GM06990 (cell line): ENCODE data around the gene FMNL2.
A peak's percentile ranks its signal among the peaks of the same experiment; 100 is the strongest.

Source experiments
- DNase-seq: peaks from one replicate; pipeline ENCODE4 v3.0.0-alpha.2; 2011; ENCODE audit not compliant: insufficient read length; ENCODE audit errors: extremely low read depth
- H3K27me3 ChIP-seq: replicated peaks from 2 replicates; pipeline ENCODE4 v1.6.0; 2011; ENCODE audit warnings: low read length; ENCODE audit not compliant: control insufficient read depth, insufficient read depth
- H3K36me3 ChIP-seq: 2 replicates; pipeline ENCODE4 v1.5.1; 2011; ENCODE audit warnings: low read length; ENCODE audit not compliant: control insufficient read depth, insufficient read depth
- H3K4me3 ChIP-seq: replicated peaks from 2 replicates; pipeline ENCODE4 v1.5.1; 2011; ENCODE audit warnings: low read depth, mild to moderate bottlenecking, control low read depth, low read length
- CTCF ChIP-seq: IDR thresholded peaks from 2 replicates; pipeline ENCODE4 v1.5.1; 2011; ENCODE audit warnings: low read length, control low read depth, mild to moderate bottlenecking, inconsistent platforms; ENCODE audit not compliant: insufficient read depth, poor library complexity, severe bottlenecking

FMNL2 gene

GRCh38 chr2:152571048-152571766 lies 236.2 kb downstream of the FMNL2 start:
- no peak for DNase-seq
- H3K4me3 ChIP-seq: no peak overlapping the region
- no peaks in the 10 kb centered on the region for H3K36me3 ChIP-seq
- no peaks in the 10 kb centered on the region for H3K27me3 ChIP-seq
- no peak for TF ChIP-seq CTCF

- DNase-seq: no peak
- Histone ChIP-seq H3K27me3 (no peaks in the 10 kb centered on the region), H3K36me3 (no peaks in the 10 kb centered on the region), H3K4me3 (no peak overlapping the region)
- no peak for TF ChIP-seq CTCF
Observed at GRCh38 chr2:152572031-152572430, 237.1 kb downstream of the FMNL2 start.

GRCh38 chr2:152573168-152573567 lies 238.2 kb downstream of the FMNL2 start:
- H3K27me3 ChIP-seq: no peaks in the 10 kb centered on the region
- DNase-seq: peak; percentile 72
- no peaks in the 10 kb centered on the region for H3K36me3 ChIP-seq
- no peak for TF ChIP-seq CTCF
- no peak overlapping the region for H3K4me3 ChIP-seq

GRCh38 chr2:152577579-152577978 lies 242.6 kb downstream of the FMNL2 start:
- H3K27me3 ChIP-seq: no peaks in the 10 kb centered on the region
- no peak for DNase-seq
- no peak overlapping the region for H3K4me3 ChIP-seq
- no peak for TF ChIP-seq CTCF
- H3K36me3 ChIP-seq: no peaks in the 10 kb centered on the region

GRCh38 chr2:152578573-152578972 lies 243.6 kb downstream of the FMNL2 start:
- no peaks in the 10 kb centered on the region for H3K27me3 ChIP-seq
- TF ChIP-seq CTCF: no peak

GRCh38 chr2:152580714-152581113 lies 245.7 kb downstream of the FMNL2 start:
- H3K4me3 ChIP-seq: no peak overlapping the region
- no peak for TF ChIP-seq CTCF
- DNase-seq: no peak
- H3K27me3 ChIP-seq: no peaks in the 10 kb centered on the region
- no peaks in the 10 kb centered on the region for H3K36me3 ChIP-seq

More at GRCh38 chr2:152578573-152578972, 243.6 kb downstream of the FMNL2 start:
- Histone ChIP-seq H3K36me3 (no peaks in the 10 kb centered on the region), H3K4me3 (no peak overlapping the region)
- no peak for DNase-seq
